ENCODE results near the gene ZBTB32. TPM values are rescaled to one million over a fixed set of nuclear protein-coding genes. Genes with fewer than 3 reads are reported as not detected.

Gene ZBTB32
- total and polyA plus RNA-seq, 2 of the 8 experiments (the other 6 are each of a cell fraction or from before 2014, with no cell fraction given), result 0.11 to 0.50 TPM

- ChIA-PET CTCF (ENCODE audit: partially characterized antibody) (interaction anchor here (11.8 kb wide), 1 partner anchor 16 kb away, joined by 80 read pairs; the partner anchor contains the start of gene IGFLR1), POLR2A (ENCODE audit: partially characterized antibody) (interaction anchor here (0.6 to 5.0 kb wide), 2 partner anchors 15 to 44 kb away, joined by 3 to 54 read pairs; no protein-coding TSS in a partner anchor)
- Histone ChIP-seq H4K8ac (ENCODE audit: extremely low read depth, insufficient read depth, low read length) (no peak overlapping the region; the same call in 1 of the 2 replicates), H3K14ac (ENCODE audit: insufficient read length) (no peak overlapping the region), H2BK120ac (replicated peaks; ENCODE audit: low read depth, low read length) (no peak overlapping the region), H2BK12ac (ENCODE audit: low read depth, low read length) (no peak overlapping the region), H2BK15ac (ENCODE audit: low read length) (no peak overlapping the region), H4K91ac (replicated peaks; ENCODE audit: insufficient read length, low read length) (no peak overlapping the region), H3K79me1 (ENCODE audit: low read depth, low read length) (peaks cover 8% of the 10 kb centered on the region), H3K23ac (ENCODE audit: insufficient read length) (no peak overlapping the region), H3K27me3 (replicated peaks in 1 of 4; ENCODE audit: control insufficient read depth in 3 of 4, extremely low read depth in 1 of 4, insufficient read depth in 3 of 4, low read length in 3 of 4) (no peaks in the 10 kb centered on the region), H3K4me1 (replicated peaks in 1 of 4; ENCODE audit: control insufficient read depth in 3 of 4, insufficient read depth in 4 of 4, low read length in 3 of 4) (peaks cover 0 to 5% (median under 1%) of the 10 kb centered on the region in 4 experiments; a peak in 2 of 7 replicates), H3K79me2 (ENCODE audit: control insufficient read depth in 1 of 2, insufficient read depth in 2 of 2, low read length in 2 of 2) (peaks cover 0 to 20% of the 10 kb centered on the region in 2 experiments; a peak in 2 of 4 replicates), H3K56ac (replicated peaks; ENCODE audit: insufficient read length, low read depth, low read length) (no peak overlapping the region), H2BK5ac (ENCODE audit: low read depth, low read length) (no peak overlapping the region), H3K18ac (ENCODE audit: extremely low read depth, low read length) (no peak overlapping the region), H2AFZ (ENCODE audit: low read length) (no peak overlapping the region), H3K36me3 (ENCODE audit: control insufficient read depth in 2 of 4, insufficient read depth in 4 of 4, low read length in 3 of 4) (peaks cover 33 to 56% (median 47%) of the 10 kb centered on the region in 4 experiments), H3K4me3 (ENCODE audit: extremely low read depth in 1 of 4, insufficient read depth in 2 of 4, low read depth in 3 of 4, low read length in 4 of 4) (no peak overlapping the region), H2BK20ac (ENCODE audit: low read length) (no peak overlapping the region), H3K9ac (replicated peaks in 1 of 4; ENCODE audit: extremely low read depth in 1 of 4, low read depth in 3 of 4, low read length in 3 of 4) (no peak overlapping the region), H3K4me2 (ENCODE audit: insufficient read depth in 1 of 2, low read depth in 2 of 2, low read length in 2 of 2) (no peak overlapping the region), H4K5ac (ENCODE audit: insufficient read length, low read depth, low read length) (no peak overlapping the region), H3K23me2 (ENCODE audit: low read depth, low read length) (peaks cover 3% of the 10 kb centered on the region; the same call in 1 of the 2 replicates), H4K20me1 (replicated peaks in 1 of 2; ENCODE audit: control insufficient read depth in 1 of 2, insufficient read depth in 2 of 2, low read length in 2 of 2) (peaks cover 7 to 13% of the 10 kb centered on the region in 2 experiments), H3K27ac (ENCODE audit: low read depth, low read length) (no peak overlapping the region), H3K4ac (replicated peaks; ENCODE audit: insufficient read length, low read depth, low read length) (no peak overlapping the region), H3K9me3 (ENCODE audit: insufficient read depth in 2 of 2, low read depth in 1 of 2, low read length in 1 of 2) (no peaks in the 10 kb centered on the region), H2AK5ac (ENCODE audit: low read depth, low read length) (no peak overlapping the region)
- 98% methylated on average over 11 of the region's 14 CpGs; no CpG with 5 or more reads in 1 of the 2 experiments for WGBS, 2 experiments (ENCODE audit: extremely low coverage in 1 of 2, insufficient coverage in 1 of 2, insufficient read length in 1 of 2, insufficient replicate concordance in 2 of 2, low coverage in 1 of 2, low lambda C conversion rate in 2 of 2, missing lambda C conversion rate in 1 of 2)
- DNase-seq (ENCODE audit: low read depth in 1 of 2, low spot score in 2 of 2) (no peak), FAIRE-seq (no peak)
- no peak for TF ChIP-seq MAX (IDR thresholded peaks at IDR 0.05)
- no peak for TF ChIP-seq HDAC2 (IDR thresholded peaks at IDR 0.05; ENCODE audit: borderline replicate concordance in 1 of 2, low read depth in 2 of 2, low read length in 2 of 2)
- no peak for TF ChIP-seq ATF2 (IDR thresholded peaks at IDR 0.05; ENCODE audit: low read length)
- no peak for TF ChIP-seq NANOG (IDR thresholded peaks at IDR 0.05; ENCODE audit: insufficient read depth, low read depth, low read length, poor library complexity, severe bottlenecking)
- no peak for TF ChIP-seq CTCF (IDR thresholded peaks at IDR 0.05; ENCODE audit: control extremely low read depth in 1 of 3, insufficient read depth in 1 of 3, low read depth in 1 of 3, low read length in 3 of 3)
- TF ChIP-seq JUN (IDR thresholded peaks at IDR 0.05; ENCODE audit: low read depth, low read length), result no peak
- no peak for TF ChIP-seq KDM5A (IDR thresholded peaks at IDR 0.05; ENCODE audit: low read length)
Observed at GRCh38 chr19:35722461-35722860, 18.1 kb downstream of the ZBTB32 start.
